ENCODE data around the gene TBC1D8B.

The TBC1D8B gene

GRCh38 chrX:106919932-106920452 is 117.5 kb downstream of the TBC1D8B start, which contains the start of gene CLDN2:
CLDN2 (plus strand) TSS chrX:106920402; CDS start chrX:106928229, 7,827 bp downstream.
- H3K4me3 ChIP-seq (ENCODE audit: low read depth in 1 of 2, low read length in 2 of 2), result no peak within 1 kb of the TSS

DNA sequence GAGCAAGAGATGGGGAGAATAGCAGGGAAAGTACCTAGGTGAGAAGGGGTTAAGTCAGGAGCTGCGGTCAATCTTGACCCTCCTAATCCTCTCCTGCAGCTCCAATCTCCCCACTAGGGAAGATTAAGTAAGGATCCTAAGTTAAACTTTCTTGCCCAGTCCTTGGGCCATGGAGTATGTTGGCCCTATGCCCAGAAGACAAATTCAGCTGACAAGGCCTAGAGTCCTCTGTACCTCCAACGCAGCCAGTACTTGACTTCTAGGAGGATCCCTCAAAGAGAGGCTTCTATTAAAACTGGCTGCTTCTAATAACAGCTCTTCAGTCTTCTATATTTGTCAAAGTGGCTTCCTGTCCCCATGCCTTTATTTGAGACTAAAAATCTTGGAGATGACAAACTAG is 119.2 kb downstream of the TBC1D8B start:
- Histone ChIP-seq H3K9me3 (ENCODE audit: control insufficient read depth in 1 of 2, low read length in 2 of 2) (no peaks in the 10 kb centered on the region), H3K27ac (ENCODE audit: low read length) (no peak overlapping the region), H3K27me3 (ENCODE audit: low read depth, low read length) (no peaks in the 10 kb centered on the region), H3K4me3 (ENCODE audit: low read depth in 1 of 2, low read length in 2 of 2) (no peak overlapping the region), H3K4me1 (ENCODE audit: control insufficient read depth in 1 of 2, insufficient read depth in 2 of 2, low read length in 2 of 2) (no peaks in the 10 kb centered on the region), H3K36me3 (ENCODE audit: control insufficient read depth in 1 of 2, insufficient read depth in 2 of 2, low read length in 2 of 2) (no peaks in the 10 kb centered on the region)

More at GRCh38 chrX:106919932-106920452, 117.5 kb downstream of the TBC1D8B start, which contains the start of gene CLDN2:
- Histone ChIP-seq H3K36me3 (ENCODE audit: control insufficient read depth in 1 of 2, insufficient read depth in 2 of 2, low read length in 2 of 2) (no peaks in the 10 kb centered on the region), H3K4me1 (ENCODE audit: control insufficient read depth in 1 of 2, insufficient read depth in 2 of 2, low read length in 2 of 2) (no peaks in the 10 kb centered on the region), H3K9me3 (ENCODE audit: control insufficient read depth in 1 of 2, low read length in 2 of 2) (no peaks in the 10 kb centered on the region), H3K27ac (ENCODE audit: low read length) (no peak within 1 kb of the TSS), H3K27me3 (ENCODE audit: low read depth, low read length) (no peaks in the 10 kb centered on the region)
